K562 (cell line): ENCODE measurements around the gene SYMPK. TPM values are rescaled to one million over a fixed set of nuclear protein-coding genes. Genes with fewer than 3 reads are reported as not detected.

Source experiments
- BHLHE40 ChIP-seq: IDR thresholded peaks from 2 replicates; pipeline ENCODE4 v1.6.1; 2011; ENCODE audit warnings: low read length, improper control_type of control experiment
- E2F3 ChIP-seq: fragments of 250-450 bp; sonication (Bioruptor Pico); IDR thresholded peaks from 2 replicates; pipeline ENCODE4 v1.4.0; 2020; ENCODE audit warnings: mild to moderate bottlenecking
- ETS2 ChIP-seq: IDR thresholded peaks from 2 replicates; pipeline ENCODE4 v1.6.1; 2016; ENCODE audit warnings: borderline replicate concordance, missing genetic modification characterization, mild to moderate bottlenecking, moderate library complexity, missing compliant biosample characterization; ENCODE audit not compliant: poor library complexity, severe bottlenecking
- FOXK1 ChIP-seq: sonication (generic); formaldehyde crosslinking; IDR thresholded peaks from 2 replicates; pipeline ENCODE4 v1.8.0; 2022; ENCODE audit warnings: missing genetic modification reagents, mild to moderate bottlenecking, borderline replicate concordance
- MYBL2 ChIP-seq, 2 experiments: fragments of 450-650 bp in 1 of 2; sonication (generic) in 1 of 2; formaldehyde crosslinking in 1 of 2; IDR thresholded peaks; 2 replicates each; pipeline versions ENCODE4 v1.6.1 to v1.8.1; 2017 to 2022; ENCODE audit warnings: borderline replicate concordance in 1 of 2, inconsistent platforms in 1 of 2, low read depth in 1 of 2, mild to moderate bottlenecking in 1 of 2, missing genetic modification reagents in 1 of 2, moderate library complexity in 1 of 2
- PCBP2 ChIP-seq: fragments of 200-400 bp; formaldehyde crosslinking; IDR thresholded peaks from 2 replicates; pipeline ENCODE4 v1.6.1; 2018; ENCODE audit warnings: low read length, low read depth, mild to moderate bottlenecking, moderate library complexity; ENCODE audit not compliant: poor library complexity, severe bottlenecking
- PPARD ChIP-seq: fragments of 250-450 bp; sonication (Bioruptor Pico); IDR thresholded peaks from 2 replicates; pipeline ENCODE4 v1.8.0; 2022; ENCODE audit warnings: inconsistent platforms, mild to moderate bottlenecking, moderate library complexity
- PRMT5 ChIP-seq: sonication (generic); formaldehyde crosslinking; IDR thresholded peaks from 2 replicates; pipeline ENCODE4 v1.5.0; 2020; ENCODE audit warnings: missing genetic modification reagents
- RBFOX2 ChIP-seq: fragments of 200-400 bp; formaldehyde crosslinking; IDR thresholded peaks from 2 replicates; pipeline ENCODE4 v1.6.1; 2017; ENCODE audit warnings: low read depth, mild to moderate bottlenecking, low read length, moderate library complexity
- RBM25 ChIP-seq: fragments of 200-400 bp; formaldehyde crosslinking; IDR thresholded peaks from 2 replicates; pipeline ENCODE4 v1.6.1; 2018; ENCODE audit warnings: low read length, low read depth, moderate library complexity; ENCODE audit not compliant: severe bottlenecking
- SNIP1 ChIP-seq: fragments of 450-650 bp; IDR thresholded peaks from 2 replicates; pipeline ENCODE4 v1.7.1; 2017; ENCODE audit warnings: low read depth, mild to moderate bottlenecking
- TSC22D4 ChIP-seq: fragments of 450-650 bp; IDR thresholded peaks from 2 replicates; pipeline ENCODE4 v1.6.1; 2016; ENCODE audit warnings: missing genetic modification characterization, missing biosample characterization, control low read depth
- XRCC4 ChIP-seq: IDR thresholded peaks from one replicate; pipeline ENCODE4 v1.6.1; 2011; ENCODE audit not compliant: insufficient read depth, insufficient read length; ENCODE audit errors: extremely low read depth
- ZNF23 ChIP-seq: fragments of 250-450 bp; sonication (Bioruptor Pico); IDR thresholded peaks from 2 replicates; pipeline ENCODE4 v1.4.0; 2020; ENCODE audit warnings: mild to moderate bottlenecking
- ZNF253 ChIP-seq: fragments of 250-450 bp; sonication (Bioruptor Pico); conservative IDR thresholded peaks from 2 replicates; pipeline ENCODE4 v1.6.1; 2021; ENCODE audit warnings: mild to moderate bottlenecking
- polyA plus RNA-seq, 8 experiments: library from polyadenylated mRNA; depleted of rRNA in 4 of 8; stranded (reverse) in 5 of 8; unstranded in 3 of 8; fragments of >200 nt; fragmentation: Nextera tagmentation in 2 of 8; fragmentation: Illumina TruSeq in 1 of 8; extraction: Ambion mirVana in 2 of 8; extraction: Trizol in 1 of 8; gene quantifications; 2 replicates each; pipeline versions ENCODE4 v1.2.1 to v1.2.3, GENCODE V29; 2011 to 2014; ENCODE audit warnings: inconsistent platforms in 1 of 8, missing spikeins in 1 of 8
- total RNA-seq, 7 experiments: library from RNA; depleted of rRNA in 6 of 7; stranded (reverse); fragments of >200 nt in 6 of 7; fragmentation: Illumina TruSeq in 2 of 7; extraction: Trizol in 2 of 7; gene quantifications; 2 replicates each; pipeline versions ENCODE4 v1.2.1 to v1.2.3, GENCODE V29; 2011 to 2021; ENCODE audit warnings: low replicate concordance in 1 of 7
- TF ChIP-seq, protein P1 (sequence below), 2 experiments: fragments of 450-650 bp in 1 of 2; sonication (generic) in 1 of 2; formaldehyde crosslinking in 1 of 2; IDR thresholded peaks in 1 of 2; conservative IDR thresholded peaks in 1 of 2; 2 replicates each; pipeline versions ENCODE4 v1.6.1 to v1.8.1; 2016 to 2023; ENCODE audit warnings: mild to moderate bottlenecking in 2 of 2, moderate library complexity in 2 of 2, inconsistent platforms in 1 of 2, missing genetic modification reagents in 1 of 2
- TF ChIP-seq, protein P2 (sequence below): fragments of 200-400 bp; formaldehyde crosslinking; IDR thresholded peaks from 2 replicates; pipeline ENCODE4 v1.6.1; 2017; ENCODE audit warnings: mild to moderate bottlenecking, low read depth, low read length, moderate library complexity
- TF ChIP-seq, protein P3 (sequence below): fragments of 450-650 bp; IDR thresholded peaks from 2 replicates; pipeline ENCODE4 v1.7.0; 2016; ENCODE audit warnings: borderline replicate concordance
- TF ChIP-seq, protein P4 (sequence below): fragments of 200-800 bp; sonication (Bioruptor generic); IDR thresholded peaks from 2 replicates; pipeline ENCODE4 v1.6.1; 2017; ENCODE audit warnings: missing genetic modification characterization, missing compliant biosample characterization

SYMPK gene
- total and polyA plus RNA-seq, 9 of the 15 experiments (the other 6 are each of a cell fraction or from before 2014, with no cell fraction given) = 0.73 to 95.5 (median 58.4) TPM

DNA sequence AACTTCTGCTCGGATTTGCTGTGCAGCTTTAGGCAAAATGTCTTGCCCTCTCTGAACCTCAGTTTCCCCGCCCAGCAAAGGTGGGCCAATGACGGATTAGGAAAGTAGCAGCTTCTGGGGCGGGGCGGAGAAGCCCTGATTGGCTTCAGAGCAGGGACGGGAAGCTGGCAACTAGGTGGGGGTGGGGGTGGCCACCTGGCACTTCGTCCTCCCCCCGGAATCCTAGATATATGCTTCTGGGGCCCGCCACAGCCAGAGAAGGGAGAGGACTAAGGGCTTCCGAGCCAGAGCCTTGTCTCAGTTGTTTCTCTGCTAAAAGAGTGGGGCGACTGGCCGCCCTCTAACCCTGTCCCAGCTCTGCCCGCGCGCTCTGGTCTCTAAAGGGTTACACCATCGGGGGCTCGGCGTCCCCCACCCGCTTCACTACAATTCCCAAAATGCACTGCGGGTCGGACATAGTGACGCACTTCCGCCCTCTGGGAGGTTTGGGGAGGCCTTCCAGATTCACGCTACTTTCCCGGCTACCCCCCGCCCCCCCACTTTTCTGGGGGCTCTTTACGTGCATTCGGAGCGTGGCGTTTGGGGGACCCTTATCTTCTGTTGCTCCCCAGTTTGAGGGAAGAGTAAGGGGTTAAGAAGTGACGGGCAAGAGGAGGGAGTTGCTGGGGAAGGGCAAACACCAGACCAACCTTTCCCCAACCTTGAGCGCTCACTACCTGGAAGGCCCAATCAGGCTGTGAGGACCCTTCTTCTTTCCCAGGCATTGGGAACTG is 23.7 kb upstream of the SYMPK start (continued):
- TF ChIP-seq, protein P1, sequence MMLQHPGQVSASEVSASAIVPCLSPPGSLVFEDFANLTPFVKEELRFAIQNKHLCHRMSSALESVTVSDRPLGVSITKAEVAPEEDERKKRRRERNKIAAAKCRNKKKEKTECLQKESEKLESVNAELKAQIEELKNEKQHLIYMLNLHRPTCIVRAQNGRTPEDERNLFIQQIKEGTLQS (IDR thresholded peaks at IDR 0.05) = no peak
- TF ChIP-seq, protein P1 (CRISPR knock-in tag; conservative IDR thresholded peaks at IDR 0.05) = 0 out of 2 replicates have a peak, but pooled peaks have one; percentile 55
- TF ChIP-seq TSC22D4 (tag) = no peak
- TF ChIP-seq XRCC4 = no peak
- TF ChIP-seq E2F3 (CRISPR knock-in tag) = no peak
- no peak for TF ChIP-seq PCBP2
- no peak for TF ChIP-seq PPARD (CRISPR knock-in tag)
- no peak for TF ChIP-seq RBM25
- TF ChIP-seq FOXK1 (CRISPR knock-in tag) = 0 out of 2 replicates have a peak, but pooled peaks have one; percentile 61
- peak; percentile 27; the same call in 1 of the 2 replicates for TF ChIP-seq BHLHE40
- TF ChIP-seq, protein P2, sequence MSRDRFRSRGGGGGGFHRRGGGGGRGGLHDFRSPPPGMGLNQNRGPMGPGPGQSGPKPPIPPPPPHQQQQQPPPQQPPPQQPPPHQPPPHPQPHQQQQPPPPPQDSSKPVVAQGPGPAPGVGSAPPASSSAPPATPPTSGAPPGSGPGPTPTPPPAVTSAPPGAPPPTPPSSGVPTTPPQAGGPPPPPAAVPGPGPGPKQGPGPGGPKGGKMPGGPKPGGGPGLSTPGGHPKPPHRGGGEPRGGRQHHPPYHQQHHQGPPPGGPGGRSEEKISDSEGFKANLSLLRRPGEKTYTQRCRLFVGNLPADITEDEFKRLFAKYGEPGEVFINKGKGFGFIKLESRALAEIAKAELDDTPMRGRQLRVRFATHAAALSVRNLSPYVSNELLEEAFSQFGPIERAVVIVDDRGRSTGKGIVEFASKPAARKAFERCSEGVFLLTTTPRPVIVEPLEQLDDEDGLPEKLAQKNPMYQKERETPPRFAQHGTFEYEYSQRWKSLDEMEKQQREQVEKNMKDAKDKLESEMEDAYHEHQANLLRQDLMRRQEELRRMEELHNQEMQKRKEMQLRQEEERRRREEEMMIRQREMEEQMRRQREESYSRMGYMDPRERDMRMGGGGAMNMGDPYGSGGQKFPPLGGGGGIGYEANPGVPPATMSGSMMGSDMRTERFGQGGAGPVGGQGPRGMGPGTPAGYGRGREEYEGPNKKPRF = no peak
- TF ChIP-seq, protein P3, sequence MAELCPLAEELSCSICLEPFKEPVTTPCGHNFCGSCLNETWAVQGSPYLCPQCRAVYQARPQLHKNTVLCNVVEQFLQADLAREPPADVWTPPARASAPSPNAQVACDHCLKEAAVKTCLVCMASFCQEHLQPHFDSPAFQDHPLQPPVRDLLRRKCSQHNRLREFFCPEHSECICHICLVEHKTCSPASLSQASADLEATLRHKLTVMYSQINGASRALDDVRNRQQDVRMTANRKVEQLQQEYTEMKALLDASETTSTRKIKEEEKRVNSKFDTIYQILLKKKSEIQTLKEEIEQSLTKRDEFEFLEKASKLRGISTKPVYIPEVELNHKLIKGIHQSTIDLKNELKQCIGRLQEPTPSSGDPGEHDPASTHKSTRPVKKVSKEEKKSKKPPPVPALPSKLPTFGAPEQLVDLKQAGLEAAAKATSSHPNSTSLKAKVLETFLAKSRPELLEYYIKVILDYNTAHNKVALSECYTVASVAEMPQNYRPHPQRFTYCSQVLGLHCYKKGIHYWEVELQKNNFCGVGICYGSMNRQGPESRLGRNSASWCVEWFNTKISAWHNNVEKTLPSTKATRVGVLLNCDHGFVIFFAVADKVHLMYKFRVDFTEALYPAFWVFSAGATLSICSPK = no peak
- no peak for TF ChIP-seq ETS2 (tag)
- TF ChIP-seq RBFOX2 = peak; percentile 79
- no peak for TF ChIP-seq PRMT5
- TF ChIP-seq ZNF253 (CRISPR knock-in tag) = 0 out of 2 replicates have a peak, but pooled peaks have one; percentile 49
- no peak for TF ChIP-seq ZNF23 (CRISPR knock-in tag)
- no peak for TF ChIP-seq MYBL2 (IDR thresholded peaks at IDR 0.05; ENCODE audit: low read depth)
- no peak for TF ChIP-seq MYBL2 (CRISPR knock-in tag; IDR thresholded peaks at IDR 0.05; ENCODE audit: borderline replicate concordance)
- no peak for TF ChIP-seq SNIP1
- TF ChIP-seq, protein P4, sequence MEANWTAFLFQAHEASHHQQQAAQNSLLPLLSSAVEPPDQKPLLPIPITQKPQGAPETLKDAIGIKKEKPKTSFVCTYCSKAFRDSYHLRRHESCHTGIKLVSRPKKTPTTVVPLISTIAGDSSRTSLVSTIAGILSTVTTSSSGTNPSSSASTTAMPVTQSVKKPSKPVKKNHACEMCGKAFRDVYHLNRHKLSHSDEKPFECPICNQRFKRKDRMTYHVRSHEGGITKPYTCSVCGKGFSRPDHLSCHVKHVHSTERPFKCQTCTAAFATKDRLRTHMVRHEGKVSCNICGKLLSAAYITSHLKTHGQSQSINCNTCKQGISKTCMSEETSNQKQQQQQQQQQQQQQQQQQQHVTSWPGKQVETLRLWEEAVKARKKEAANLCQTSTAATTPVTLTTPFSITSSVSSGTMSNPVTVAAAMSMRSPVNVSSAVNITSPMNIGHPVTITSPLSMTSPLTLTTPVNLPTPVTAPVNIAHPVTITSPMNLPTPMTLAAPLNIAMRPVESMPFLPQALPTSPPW (CRISPR knock-in tag) = peak; percentile 95
